Peyer's patch (tissue), 4 donors: ENCODE measurements around the gene PLEKHG5.

Experiments
- POLR2A ChIP-seq, 2 donors: fragments of 450-650 bp; IDR thresholded peaks; one replicate each; pipeline ENCODE4 v1.5.1; 2017; ENCODE audit warnings: antibody characterized with exemption in 2 of 2, mild to moderate bottlenecking in 2 of 2, moderate library complexity in 2 of 2
- TF ChIP-seq, protein P1 (sequence below), 6 experiments: fragments of 450-650 bp in 4 of 6; fragments of 200-600 bp in 2 of 6; sonication (generic) in 1 of 6; IDR thresholded peaks; one replicate each; pipeline ENCODE4 v1.5.1; 2017 to 2019; ENCODE audit warnings: antibody characterized with exemption in 6 of 6, mild to moderate bottlenecking in 3 of 6, moderate library complexity in 1 of 6

DNA sequence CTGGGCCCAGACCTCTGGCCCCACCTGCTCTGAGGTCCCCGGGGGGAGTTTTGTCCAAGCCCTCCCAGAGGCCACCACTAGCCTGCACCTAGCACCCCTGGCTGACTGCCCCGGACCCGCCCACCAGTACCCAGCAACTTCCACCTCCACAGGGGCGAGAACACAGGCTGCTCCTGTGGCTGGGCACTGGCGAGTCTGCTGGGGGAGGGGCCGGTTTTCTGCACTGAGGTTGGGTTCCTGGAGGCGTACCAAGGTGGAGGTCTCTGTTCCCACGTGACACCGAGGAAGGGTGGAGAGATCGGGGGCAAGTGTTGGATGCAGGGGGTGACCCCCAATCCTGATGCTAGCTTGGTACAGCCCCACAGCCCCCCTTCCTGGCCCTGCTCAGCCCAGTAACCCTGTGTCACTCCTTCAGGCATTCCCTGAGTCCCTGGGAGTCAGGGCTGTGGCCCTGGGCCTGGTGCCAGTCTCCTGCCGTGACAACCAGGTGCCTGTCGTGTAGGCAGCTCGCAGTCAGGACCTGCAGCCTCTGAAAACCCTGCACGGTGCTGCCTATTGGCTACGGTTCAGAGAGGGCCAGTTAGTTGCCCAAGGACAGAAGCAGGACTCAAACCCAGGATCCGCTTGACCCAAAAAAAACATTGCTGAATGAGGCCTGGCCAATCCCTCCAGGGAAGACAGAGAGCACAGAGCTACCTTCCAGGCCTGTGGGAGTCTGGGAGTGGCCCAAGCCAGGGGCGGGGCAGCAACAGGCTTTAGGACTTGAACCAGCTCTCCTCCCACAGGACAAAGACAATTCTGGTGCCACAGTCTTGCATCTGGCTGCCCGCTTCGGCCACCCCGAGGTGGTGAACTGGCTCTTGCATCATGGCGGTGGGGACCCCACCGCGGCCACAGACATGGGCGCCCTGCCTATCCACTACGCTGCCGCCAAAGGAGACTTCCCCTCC is 63.8 kb downstream of the PLEKHG5 start:
- no peak for TF ChIP-seq POLR2A (IDR thresholded peaks at IDR 0.05)
- TF ChIP-seq, protein P1, sequence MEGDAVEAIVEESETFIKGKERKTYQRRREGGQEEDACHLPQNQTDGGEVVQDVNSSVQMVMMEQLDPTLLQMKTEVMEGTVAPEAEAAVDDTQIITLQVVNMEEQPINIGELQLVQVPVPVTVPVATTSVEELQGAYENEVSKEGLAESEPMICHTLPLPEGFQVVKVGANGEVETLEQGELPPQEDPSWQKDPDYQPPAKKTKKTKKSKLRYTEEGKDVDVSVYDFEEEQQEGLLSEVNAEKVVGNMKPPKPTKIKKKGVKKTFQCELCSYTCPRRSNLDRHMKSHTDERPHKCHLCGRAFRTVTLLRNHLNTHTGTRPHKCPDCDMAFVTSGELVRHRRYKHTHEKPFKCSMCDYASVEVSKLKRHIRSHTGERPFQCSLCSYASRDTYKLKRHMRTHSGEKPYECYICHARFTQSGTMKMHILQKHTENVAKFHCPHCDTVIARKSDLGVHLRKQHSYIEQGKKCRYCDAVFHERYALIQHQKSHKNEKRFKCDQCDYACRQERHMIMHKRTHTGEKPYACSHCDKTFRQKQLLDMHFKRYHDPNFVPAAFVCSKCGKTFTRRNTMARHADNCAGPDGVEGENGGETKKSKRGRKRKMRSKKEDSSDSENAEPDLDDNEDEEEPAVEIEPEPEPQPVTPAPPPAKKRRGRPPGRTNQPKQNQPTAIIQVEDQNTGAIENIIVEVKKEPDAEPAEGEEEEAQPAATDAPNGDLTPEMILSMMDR (IDR thresholded peaks at IDR 0.05), result no peak
